ENCODE data around the gene CADPS.

- TF ChIP-seq CTCF (IDR thresholded peaks at IDR 0.05) (no peak), POLR2A (IDR thresholded peaks at IDR 0.05) (no peak)
These were observed 42.9 kb upstream of the CADPS start for GRCh38 chr3:62918131-62918530.
